Activated naive CD4-positive, alpha-beta T cell treated with anti-CD3 and anti-CD28 coated beads for 36 hours (primary cell): ENCODE data around the gene CCDC68. TPM values are rescaled to one million over a fixed set of nuclear protein-coding genes. Genes with fewer than 3 reads are reported as not detected.

Experiments used
- CTCF ChIA-PET: fragments of 350-600 bp; sonication (Branson Sonifier 250); formaldehyde crosslinking; loops from one replicate; lab custom pipeline; 2021; ENCODE audit warnings: antibody characterized with exemption; lab: Charles Lee
- DNase-seq: peaks from one replicate; pipeline ENCODE4 v3.0.0-alpha.2; 2020
- H3K27ac Mint-ChIP-seq: one replicate; pipeline ENCODE4 v1.8.0; 2021; ENCODE audit warnings: mild to moderate bottlenecking, mixed read lengths
- H3K27me3 Mint-ChIP-seq: one replicate; pipeline ENCODE4 v1.8.0; 2021; ENCODE audit warnings: low read depth, mixed read lengths
- H3K36me3 Mint-ChIP-seq: one replicate; pipeline ENCODE4 v1.8.0; 2021; ENCODE audit warnings: low read depth, mixed read lengths
- H3K4me1 Mint-ChIP-seq: one replicate; pipeline ENCODE4 v1.8.0; 2021; ENCODE audit warnings: low read depth, mixed read lengths
- H3K4me3 Mint-ChIP-seq: one replicate; pipeline ENCODE4 v1.8.0; 2021; ENCODE audit warnings: mild to moderate bottlenecking, moderate library complexity, mixed read lengths
- H3K9me3 Mint-ChIP-seq: one replicate; pipeline ENCODE4 v1.8.0; 2021; ENCODE audit warnings: mixed read lengths
- intact Hi-C: fragments of 100-400 bp; cut with micrococcal nuclease; formaldehyde crosslinking; loops from one replicate; pipeline ENCODE4 v1.15.1; 2023
- total RNA-seq, 2 experiments: library from RNA; stranded (reverse); gene quantifications; one replicate each; pipeline ENCODE4 v1.2.3, GENCODE V29; 2021

The CCDC68 gene
- total RNA-seq, 2 experiments from 2014 or later: not detected

DNA sequence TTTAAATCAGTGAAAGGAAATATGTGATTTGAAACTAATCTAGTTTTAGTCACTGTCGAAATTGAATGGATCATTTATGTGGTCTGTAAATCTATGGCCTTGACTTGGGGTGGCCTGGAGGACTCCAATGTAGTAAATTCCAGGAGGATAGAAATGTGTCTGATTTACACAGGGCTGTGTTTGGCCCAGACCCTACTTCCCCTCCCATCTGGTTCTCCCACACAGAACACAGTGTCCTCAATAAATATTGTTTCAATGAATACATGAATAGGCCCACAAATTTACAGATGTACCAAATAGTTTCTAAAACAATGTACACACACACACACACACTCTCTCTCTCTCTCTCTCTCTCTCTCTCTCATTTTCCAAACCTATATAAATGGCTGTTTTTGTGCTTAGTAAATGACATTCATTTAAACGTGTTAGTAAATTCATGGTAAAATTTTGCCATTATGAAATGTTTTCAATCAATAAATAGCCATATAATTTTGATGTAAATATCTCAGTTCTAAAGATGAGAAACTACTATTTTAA lies 1.9 kb downstream of the CCDC68 start:
- H3K27ac Mint-ChIP-seq: no peak overlapping the region
- intact Hi-C loops: no loop called here
- H3K4me3 Mint-ChIP-seq: no peak overlapping the region
- no peak for DNase-seq
- no peaks in the 10 kb centered on the region for H3K9me3 Mint-ChIP-seq
- H3K4me1 Mint-ChIP-seq: peaks cover 4% of the 10 kb centered on the region
- CTCF ChIA-PET: interaction anchor here (0.7 to 0.9 kb wide), 2 partner anchors 8 to 397 kb away, joined by 3 to 4 read pairs; no protein-coding TSS in a partner anchor
- peaks cover 40% of the 10 kb centered on the region for H3K27me3 Mint-ChIP-seq
- H3K36me3 Mint-ChIP-seq: no peaks in the 10 kb centered on the region

DNA sequence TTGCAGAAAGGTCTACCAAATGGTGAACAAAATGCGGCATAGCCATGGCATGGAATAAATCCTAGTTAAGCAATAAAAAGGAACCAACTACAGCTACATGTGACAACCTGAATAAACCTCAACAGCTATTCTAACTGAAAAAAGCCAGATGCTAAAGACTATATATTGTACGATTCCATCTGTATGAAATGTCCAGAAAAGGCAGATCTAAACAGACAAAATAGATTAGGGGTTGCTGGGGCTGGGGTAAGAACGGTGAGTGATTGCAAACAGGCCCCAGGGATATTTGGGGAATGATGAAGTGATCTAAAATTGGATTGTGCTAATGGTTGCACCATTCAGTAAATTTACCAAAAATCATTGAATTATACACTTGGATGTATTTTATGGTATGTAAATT lies 2.8 kb downstream of the CCDC68 start:
- Mint-ChIP-seq H3K27ac (no peak overlapping the region), H3K9me3 (no peaks in the 10 kb centered on the region), H3K27me3 (peaks cover 35% of the 10 kb centered on the region), H3K36me3 (no peaks in the 10 kb centered on the region), H3K4me3 (no peak overlapping the region), H3K4me1 (peaks cover 4% of the 10 kb centered on the region)
- CTCF ChIA-PET: interaction anchor here (0.7 kb wide), 1 partner anchor 397 kb away, joined by 3 read pairs; no protein-coding TSS in a partner anchor
- DNase-seq: no peak
- intact Hi-C loops: no loop called here

DNA sequence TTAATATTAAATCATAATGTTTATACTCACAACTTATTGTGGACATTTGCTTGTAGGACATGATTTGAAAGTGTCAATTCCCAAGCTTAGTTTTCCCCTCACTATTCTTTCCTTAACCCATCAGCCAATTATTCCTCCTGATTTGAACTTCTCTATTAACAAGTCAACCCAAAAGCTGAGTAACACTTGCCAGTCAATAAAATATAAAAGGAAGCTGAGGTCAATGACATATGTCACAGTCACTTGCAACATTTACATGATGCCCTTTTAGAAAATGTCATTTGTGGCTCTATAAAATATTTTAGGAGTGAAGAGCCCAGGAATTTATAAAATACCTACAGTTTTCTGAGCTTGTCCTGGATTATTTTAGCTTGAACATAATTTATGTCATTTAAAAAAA lies 7.2 kb downstream of the CCDC68 start:
- Mint-ChIP-seq H3K9me3 (no peaks in the 10 kb centered on the region), H3K36me3 (no peaks in the 10 kb centered on the region), H3K4me3 (no peak overlapping the region), H3K27ac (no peak overlapping the region), H3K4me1 (no peaks in the 10 kb centered on the region), H3K27me3 (peaks cover 10% of the 10 kb centered on the region)
- intact Hi-C loops: no loop called here
- no peak for DNase-seq
- CTCF ChIA-PET: interaction anchor here (1.0 to 1.6 kb wide), 2 partner anchors 32 to 281 kb away, joined by 4 to 6 read pairs; no protein-coding TSS in a partner anchor

DNA sequence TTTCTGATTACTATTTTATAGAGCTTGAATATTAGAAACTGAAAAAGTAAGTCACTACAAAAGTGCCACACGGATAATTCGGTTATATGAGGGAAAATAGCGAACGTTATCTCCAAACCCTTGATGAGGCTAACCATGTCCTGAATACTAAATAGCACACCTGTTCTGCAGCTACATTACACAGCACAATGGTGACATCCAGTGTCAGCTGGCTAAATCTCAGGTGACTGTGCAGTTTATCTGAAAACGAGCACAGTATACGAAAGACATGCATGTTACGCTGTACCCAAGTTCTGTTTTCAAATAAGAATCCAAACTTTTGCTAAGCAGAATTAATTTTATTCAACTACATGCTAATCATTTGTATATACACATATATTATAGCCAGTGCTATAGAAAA lies 9.0 kb downstream of the CCDC68 start:
- intact Hi-C loops: loop anchor here (1.0 kb wide), 3 partner anchors 271 to 506 kb away; no protein-coding TSS in a partner anchor
- peak; percentile 35 for DNase-seq
- Mint-ChIP-seq H3K4me3 (no peak overlapping the region), H3K27me3 (peaks cover 7% of the 10 kb centered on the region), H3K4me1 (peaks cover 14% of the 10 kb centered on the region), H3K9me3 (no peaks in the 10 kb centered on the region), H3K27ac (no peak overlapping the region), H3K36me3 (no peaks in the 10 kb centered on the region)
- CTCF ChIA-PET: interaction anchor here (1.2 to 2.1 kb wide), 3 partner anchors 10 to 279 kb away, joined by 3 to 8 read pairs (median 4); no protein-coding TSS in a partner anchor

DNA sequence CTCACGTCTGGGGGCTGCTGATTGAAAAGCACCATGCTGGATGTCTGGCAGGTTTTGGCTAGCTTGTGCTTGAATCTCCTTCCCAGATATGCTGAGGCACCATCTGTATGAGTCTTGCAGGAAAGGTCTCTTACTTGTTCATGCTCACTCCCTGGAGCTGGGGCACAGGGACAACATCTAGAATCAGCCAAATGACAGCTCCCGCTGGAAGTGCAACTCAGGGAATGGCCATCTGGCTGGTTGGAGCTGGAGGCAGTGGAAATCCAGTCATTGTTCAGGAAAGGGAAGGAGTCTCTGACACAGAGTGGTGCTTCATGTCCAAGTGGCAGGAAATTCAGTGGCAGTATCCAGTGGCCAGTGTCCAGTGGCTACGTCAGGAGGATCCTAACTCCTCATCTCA lies 9.7 kb downstream of the CCDC68 start:
- CTCF ChIA-PET: interaction anchor here (0.6 to 2.1 kb wide), 4 partner anchors 9 to 512 kb away, joined by 3 to 8 read pairs (median 4); no protein-coding TSS in a partner anchor
- intact Hi-C loops: no loop called here

DNA sequence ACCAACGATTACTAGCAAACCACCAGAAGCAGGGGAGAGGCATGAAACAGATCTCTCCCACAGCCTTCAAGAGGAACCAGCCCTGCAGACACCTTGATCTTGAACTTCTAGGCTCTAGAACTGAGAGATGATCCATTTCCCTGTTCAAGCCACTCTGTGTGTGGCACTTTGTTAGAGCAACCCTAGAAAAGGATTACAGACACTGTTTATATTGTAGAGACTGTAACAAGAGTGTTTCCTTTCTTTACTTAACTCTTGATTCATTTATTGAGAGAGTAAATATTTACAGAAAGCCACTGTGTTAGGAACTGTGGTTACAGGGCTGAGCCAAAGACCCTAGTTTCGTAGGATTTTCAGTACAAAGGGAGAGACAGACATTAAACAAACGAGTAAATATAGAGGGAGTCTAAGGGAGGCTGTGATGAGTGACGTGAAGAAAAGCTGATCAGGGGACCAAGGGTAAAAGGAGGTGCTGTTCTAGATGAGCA lies 10.9 kb downstream of the CCDC68 start:
- Mint-ChIP-seq H3K4me1 (peaks cover 14% of the 10 kb centered on the region), H3K36me3 (no peaks in the 10 kb centered on the region), H3K9me3 (no peaks in the 10 kb centered on the region), H3K4me3 (no peak overlapping the region), H3K27ac (no peak overlapping the region), H3K27me3 (no peaks in the 10 kb centered on the region)
- CTCF ChIA-PET: interaction anchor here (1.5 to 2.1 kb wide), 2 partner anchors 270 to 277 kb away, joined by 4 to 8 read pairs; no protein-coding TSS in a partner anchor
- intact Hi-C loops: no loop called here
- no peak for DNase-seq

More for the DNA sequence above, 9.7 kb downstream of the CCDC68 start:
- no peak for DNase-seq
- H3K27ac Mint-ChIP-seq: no peak overlapping the region
- peaks cover 5% of the 10 kb centered on the region for H3K27me3 Mint-ChIP-seq
- no peaks in the 10 kb centered on the region for H3K36me3 Mint-ChIP-seq
- H3K4me3 Mint-ChIP-seq: no peak overlapping the region
- peaks cover 14% of the 10 kb centered on the region for H3K4me1 Mint-ChIP-seq
- no peaks in the 10 kb centered on the region for H3K9me3 Mint-ChIP-seq

DNA sequence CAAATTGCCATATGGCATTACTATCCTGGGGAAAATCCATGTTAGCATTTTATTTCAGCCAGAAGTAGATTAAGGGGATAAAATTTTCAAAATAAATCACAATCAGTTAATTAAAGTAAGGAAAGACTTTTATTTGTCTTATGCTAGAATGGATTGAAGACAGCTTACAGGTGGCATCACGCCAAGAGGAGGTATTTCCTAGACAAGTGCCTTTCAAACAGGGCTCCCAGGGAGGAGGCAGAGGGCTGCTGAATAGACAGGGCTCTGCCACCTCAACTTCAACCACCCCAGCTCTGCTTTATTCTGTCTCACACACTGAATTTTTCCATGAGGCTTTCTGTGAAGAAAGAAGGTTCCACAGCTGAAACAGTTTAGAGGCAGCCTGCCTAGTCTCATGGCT lies 12.2 kb downstream of the CCDC68 start:
- CTCF ChIA-PET: interaction anchor here (0.6 kb wide), 1 partner anchor 301 kb away, joined by 3 read pairs; no protein-coding TSS in a partner anchor
- peaks cover 14% of the 10 kb centered on the region for H3K4me1 Mint-ChIP-seq
- no peak overlapping the region for H3K27ac Mint-ChIP-seq
- H3K27me3 Mint-ChIP-seq: no peaks in the 10 kb centered on the region
- intact Hi-C loops: no loop called here
- no peaks in the 10 kb centered on the region for H3K36me3 Mint-ChIP-seq
- no peaks in the 10 kb centered on the region for H3K9me3 Mint-ChIP-seq
- H3K4me3 Mint-ChIP-seq: no peak overlapping the region
- DNase-seq: no peak

DNA sequence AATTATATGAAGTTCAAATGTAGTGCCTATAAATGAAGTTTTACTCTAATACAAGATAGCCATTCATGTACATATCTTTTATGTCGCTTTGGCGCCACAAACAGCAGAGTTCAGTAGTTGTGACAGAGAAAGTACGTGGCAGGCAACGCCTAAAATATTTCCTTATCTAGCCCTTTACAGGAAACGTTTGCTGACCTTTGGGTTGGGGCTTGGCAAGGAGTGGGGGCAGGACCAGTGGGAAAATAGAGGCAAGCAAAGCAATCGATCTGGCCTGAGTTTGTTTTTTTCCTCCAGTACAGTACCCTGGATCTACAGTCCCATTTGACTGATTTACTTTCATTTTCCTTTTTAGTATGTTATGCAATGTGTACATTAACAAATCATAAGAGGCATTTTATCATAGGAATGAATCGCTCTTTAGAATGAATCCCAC lies 13.1 kb downstream of the CCDC68 start:
- H3K9me3 Mint-ChIP-seq: no peaks in the 10 kb centered on the region
- H3K4me1 Mint-ChIP-seq: peaks cover 14% of the 10 kb centered on the region
- no peaks in the 10 kb centered on the region for H3K27me3 Mint-ChIP-seq
- peak; percentile 28 for DNase-seq
- H3K4me3 Mint-ChIP-seq: peak overlapping the region; percentile 82
- H3K27ac Mint-ChIP-seq: peak overlapping the region; percentile 73
- CTCF ChIA-PET: interaction anchor here (0.7 kb wide), 1 partner anchor 15 kb away, joined by 6 read pairs; no protein-coding TSS in a partner anchor
- H3K36me3 Mint-ChIP-seq: no peaks in the 10 kb centered on the region
- intact Hi-C loops: loop anchor here (1.0 kb wide), 3 partner anchors 118 to 589 kb away; partner anchors contain the start of genes C18orf54, RAB27B and STARD6

DNA sequence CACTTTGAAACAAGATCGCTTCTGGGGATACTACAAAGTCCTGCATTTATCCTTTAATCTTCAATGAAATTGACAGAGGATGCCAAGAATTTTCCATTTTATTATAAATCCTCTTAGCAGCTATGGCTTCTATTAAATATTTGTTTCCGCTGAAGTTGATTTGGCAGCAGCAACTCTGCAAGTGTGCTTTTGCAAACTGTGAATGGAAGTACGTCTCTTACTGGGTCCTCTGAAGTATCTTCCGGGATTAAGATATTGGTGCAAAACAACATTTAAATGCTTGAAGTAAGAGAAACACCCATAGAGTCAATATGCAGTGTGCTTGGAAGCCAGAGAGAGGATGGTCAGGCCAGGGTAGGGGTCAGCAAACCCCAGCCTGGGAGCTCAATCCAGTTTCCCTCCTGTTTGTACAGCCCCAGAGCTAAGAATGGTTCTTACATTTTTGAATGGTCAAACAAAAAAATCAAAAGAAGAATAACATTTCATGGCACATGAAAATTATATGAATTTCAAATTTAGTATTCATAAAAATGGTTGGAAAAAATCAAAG lies 13.6 kb downstream of the CCDC68 start:
- Mint-ChIP-seq H3K4me1 (peaks cover 14% of the 10 kb centered on the region), H3K36me3 (no peaks in the 10 kb centered on the region), H3K9me3 (no peaks in the 10 kb centered on the region), H3K27me3 (no peaks in the 10 kb centered on the region), H3K4me3 (peak overlapping the region; percentile 82), H3K27ac (no peak overlapping the region)
- CTCF ChIA-PET: interaction anchor here (0.7 kb wide), 1 partner anchor 15 kb away, joined by 6 read pairs; no protein-coding TSS in a partner anchor
- intact Hi-C loops: loop anchor here (1.0 kb wide), 3 partner anchors 117 to 588 kb away; partner anchors contain the start of genes C18orf54, RAB27B and STARD6
- no peak for DNase-seq

DNA sequence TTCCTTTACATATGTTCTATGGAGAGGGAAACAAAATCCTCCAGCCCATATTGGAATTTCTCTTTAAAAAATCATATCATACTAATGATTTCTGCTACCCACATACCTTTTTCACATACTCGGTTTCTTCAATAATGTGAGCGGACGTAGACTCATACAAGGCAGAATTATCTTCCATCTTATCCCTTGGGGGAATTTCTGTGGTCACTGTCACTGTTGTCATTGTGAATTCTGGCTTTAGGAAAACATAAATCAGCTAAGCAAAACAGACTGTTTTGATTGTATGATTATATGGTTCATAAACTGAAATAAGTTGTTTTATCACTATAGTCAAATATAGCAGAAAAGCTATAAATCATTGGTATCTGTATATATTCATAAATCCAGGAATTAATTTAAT lies 16.7 kb downstream of the CCDC68 start:
- Mint-ChIP-seq H3K4me3 (no peak overlapping the region), H3K4me1 (peaks cover 14% of the 10 kb centered on the region), H3K9me3 (no peaks in the 10 kb centered on the region), H3K27ac (no peak overlapping the region), H3K36me3 (no peaks in the 10 kb centered on the region), H3K27me3 (no peaks in the 10 kb centered on the region)
- CTCF ChIA-PET: no interaction called here
- intact Hi-C loops: no loop called here
- no peak for DNase-seq

DNA sequence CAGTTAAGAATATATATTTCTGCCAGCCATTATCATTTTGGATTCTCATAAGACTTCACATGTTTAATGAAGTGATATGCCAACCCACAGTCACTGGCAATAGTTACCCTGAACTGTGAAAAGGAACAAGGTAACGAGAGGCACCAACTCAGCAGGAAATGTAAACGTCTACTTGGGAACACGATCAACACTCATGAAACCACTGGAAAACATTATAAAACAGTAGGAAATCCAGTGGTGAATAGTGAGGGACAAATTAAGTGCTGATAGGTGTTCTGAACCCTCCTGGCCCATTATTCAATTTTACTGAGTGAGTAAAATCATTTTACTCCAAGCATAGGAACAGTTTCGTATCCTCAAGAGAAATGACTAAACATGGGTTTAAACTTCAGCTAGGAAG lies 17.1 kb downstream of the CCDC68 start:
- no peak for DNase-seq
- Mint-ChIP-seq H3K4me3 (no peak overlapping the region), H3K27ac (no peak overlapping the region), H3K4me1 (peaks cover 14% of the 10 kb centered on the region), H3K9me3 (no peaks in the 10 kb centered on the region), H3K36me3 (no peaks in the 10 kb centered on the region), H3K27me3 (no peaks in the 10 kb centered on the region)
- intact Hi-C loops: no loop called here
- CTCF ChIA-PET: no interaction called here

DNA sequence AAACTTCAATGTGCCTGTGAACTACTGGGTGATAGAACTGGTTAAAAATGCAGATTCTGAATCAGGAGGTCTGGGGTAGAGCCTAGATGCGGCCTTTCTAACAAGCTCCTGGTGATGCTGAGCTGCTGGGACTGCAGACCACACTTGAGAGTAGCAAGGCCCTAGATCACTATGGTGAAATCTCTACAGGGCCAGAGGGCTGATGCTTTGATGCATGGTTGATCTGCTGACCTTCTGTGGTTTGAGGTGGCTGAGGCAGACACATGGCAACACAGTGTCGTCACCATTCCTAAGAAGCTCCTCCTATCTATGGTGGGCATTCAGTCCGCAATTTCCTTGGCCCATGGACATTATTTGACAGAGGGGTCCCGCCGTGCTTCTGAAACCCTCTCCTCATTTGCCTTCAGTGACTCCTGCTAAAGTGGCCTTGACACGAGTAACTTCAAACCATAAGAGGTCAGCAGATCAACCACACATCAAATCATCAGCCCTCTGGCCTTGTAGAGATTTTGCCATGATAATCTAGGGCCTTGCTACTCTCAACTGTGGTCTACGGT lies 19.8 kb downstream of the CCDC68 start:
- CTCF ChIA-PET: interaction anchor here (0.6 kb wide), 1 partner anchor 893 kb away, joined by 3 read pairs; no protein-coding TSS in a partner anchor
- Mint-ChIP-seq H3K27me3 (no peaks in the 10 kb centered on the region), H3K9me3 (no peaks in the 10 kb centered on the region), H3K36me3 (no peaks in the 10 kb centered on the region), H3K4me3 (no peak overlapping the region), H3K27ac (no peak overlapping the region), H3K4me1 (no peaks in the 10 kb centered on the region)
- DNase-seq: no peak
- intact Hi-C loops: no loop called here
